HUES6 (cell line): Measurements from ENCODE around the gene RIC1.
"Not testable (repeated sequence)": the region's sequence is repeated elsewhere in the genome, so short reads cannot be mapped to it uniquely, and the experiment has no call there.

Experiments
- H3K27ac ChIP-seq: 2 replicates; pipeline ENCODE4 v1.7.0; 2013; ENCODE audit warnings: low read depth, mild to moderate bottlenecking, low read length, inconsistent platforms
- H3K27me3 ChIP-seq: 2 replicates; pipeline ENCODE4 v1.6.1; 2013; ENCODE audit warnings: low read length; ENCODE audit not compliant: control insufficient read depth, insufficient read depth
- H3K36me3 ChIP-seq: 2 replicates; pipeline ENCODE4 v1.6.1; 2013; ENCODE audit warnings: low read length; ENCODE audit not compliant: control insufficient read depth, insufficient read depth
- H3K4me1 ChIP-seq: 2 replicates; pipeline ENCODE4 v1.6.1; 2013; ENCODE audit warnings: low read length; ENCODE audit not compliant: control insufficient read depth, insufficient read depth
- H3K4me3 ChIP-seq: 2 replicates; pipeline ENCODE4 v1.5.1; 2013; ENCODE audit warnings: low read depth, low read length
- H3K9ac ChIP-seq: one replicate; pipeline ENCODE4 v1.6.1; 2013; ENCODE audit warnings: mild to moderate bottlenecking, low read length
- H3K9me3 ChIP-seq: 2 replicates; pipeline ENCODE4 v1.6.1; 2013; ENCODE audit warnings: low read depth, low read length; ENCODE audit not compliant: control insufficient read depth, insufficient read depth

RIC1 gene

DNA sequence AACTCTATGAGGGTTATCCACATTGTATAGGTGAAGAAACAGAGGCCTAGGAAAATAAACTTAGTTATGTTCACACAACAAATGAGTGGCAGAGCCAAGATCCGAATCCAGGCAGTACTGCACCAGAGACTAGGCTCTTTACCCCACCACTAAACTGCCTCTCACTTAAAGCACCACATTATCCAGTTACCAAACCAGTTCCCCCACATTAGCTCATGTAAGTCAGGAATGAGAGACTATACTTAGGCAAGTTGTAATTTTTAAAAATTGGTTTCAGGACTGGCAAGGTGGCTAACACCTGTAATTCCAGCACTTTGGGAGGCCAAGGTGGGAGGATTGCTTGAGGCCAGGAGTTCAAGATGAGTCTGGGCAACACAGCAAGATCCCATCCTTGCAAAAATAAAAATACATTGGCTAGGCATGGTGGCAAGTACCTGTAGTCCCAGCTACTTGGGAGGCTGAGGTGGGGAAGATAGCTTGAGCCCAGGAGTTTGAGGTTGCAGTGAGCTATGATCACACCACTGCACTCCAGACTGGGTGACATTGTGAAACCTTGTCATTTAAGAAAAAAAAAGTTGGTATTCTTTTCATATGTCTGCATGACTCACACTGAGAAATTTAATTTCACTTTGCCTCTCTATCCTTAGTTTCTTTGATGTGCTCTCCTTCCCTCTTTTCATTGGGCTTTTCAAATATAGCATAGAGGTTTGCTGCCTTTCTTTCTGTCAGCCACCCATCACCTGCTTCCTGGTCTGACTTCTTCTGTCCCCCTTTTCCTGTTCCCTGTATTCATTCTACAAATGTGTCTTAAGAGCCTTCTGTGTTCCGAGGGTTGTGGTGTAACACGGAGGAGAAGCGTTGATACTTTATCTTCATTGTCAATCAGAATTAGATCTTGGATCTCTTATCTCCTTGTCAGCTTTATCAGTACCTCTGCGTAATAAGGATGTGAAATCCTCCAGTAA is 139.3 kb downstream of the RIC1 start:
- no peak overlapping the region for H3K27ac ChIP-seq
- no peaks in the 10 kb centered on the region for H3K27me3 ChIP-seq
- H3K9me3 ChIP-seq, result no peaks in the 10 kb centered on the region
- H3K4me1 ChIP-seq, result no peaks in the 10 kb centered on the region
- H3K36me3 ChIP-seq, result peaks cover 82% of the 10 kb centered on the region
- H3K9ac ChIP-seq, result no peak overlapping the region
- H3K4me3 ChIP-seq, result no peak overlapping the region

DNA sequence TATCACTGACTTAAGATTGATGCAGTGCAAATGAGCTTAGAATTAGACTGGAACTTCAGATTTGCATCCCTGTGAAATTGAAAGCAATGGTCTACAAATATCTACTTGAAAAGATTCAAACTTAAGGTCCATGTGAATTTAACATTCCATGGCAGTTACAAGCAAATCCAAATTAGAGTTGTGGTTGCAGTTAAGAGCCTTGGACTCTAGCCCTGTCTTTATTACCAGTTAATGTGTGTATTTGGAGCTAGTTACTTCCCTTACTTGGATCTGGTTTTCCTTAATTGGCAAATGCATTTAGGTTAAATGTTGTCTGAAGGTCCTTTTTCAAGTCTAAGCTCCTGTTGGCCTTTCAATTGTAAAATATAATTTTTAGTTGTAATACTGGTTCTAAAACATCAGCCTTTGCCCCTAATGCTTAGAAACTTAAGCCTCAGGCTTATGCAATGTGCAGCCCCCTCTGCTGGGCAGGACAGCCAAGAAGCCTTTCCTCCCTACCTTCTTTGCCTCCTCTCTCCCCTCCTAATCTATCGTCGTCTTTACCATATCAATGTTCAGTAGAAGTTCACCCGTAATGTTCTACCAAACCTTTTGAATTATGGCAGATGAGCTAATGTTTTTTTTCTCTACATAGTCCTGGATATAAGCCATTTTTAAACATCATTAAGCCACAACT is 144.6 kb downstream of the RIC1 start:
- Histone ChIP-seq H3K9ac (no peak overlapping the region), H3K4me3 (no peak overlapping the region), H3K36me3 (peaks cover 70% of the 10 kb centered on the region), H3K27me3 (no peaks in the 10 kb centered on the region), H3K9me3 (peaks cover 4% of the 10 kb centered on the region), H3K4me1 (no peaks in the 10 kb centered on the region), H3K27ac (no peak overlapping the region)

DNA sequence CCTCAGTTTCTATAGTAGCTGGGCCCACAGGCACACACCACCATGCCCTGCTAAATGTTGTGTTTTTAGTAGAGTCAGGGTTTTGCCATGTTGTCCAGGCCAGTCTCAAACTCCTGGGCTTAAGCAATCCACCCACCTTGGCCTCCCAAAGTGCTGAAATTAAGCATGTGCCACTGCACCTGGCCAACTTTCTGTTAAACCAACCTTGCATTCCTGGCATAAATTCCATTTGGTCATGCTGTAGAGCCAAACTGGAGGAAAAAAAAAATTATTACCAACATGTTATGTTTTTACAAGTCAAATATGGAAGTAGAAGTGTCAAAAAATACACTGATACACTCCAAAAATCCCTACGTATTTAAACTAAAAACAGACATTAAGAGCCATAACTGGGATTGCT is 149.9 kb downstream of the RIC1 start:
- peaks cover 39% of the 10 kb centered on the region for H3K9me3 ChIP-seq
- no peak overlapping the region for H3K27ac ChIP-seq
- no peak overlapping the region for H3K4me3 ChIP-seq
- peaks cover 1% of the 10 kb centered on the region; the same call in 1 of the 2 replicates for H3K4me1 ChIP-seq
- no peak overlapping the region for H3K9ac ChIP-seq
- peaks cover 56% of the 10 kb centered on the region for H3K36me3 ChIP-seq
- H3K27me3 ChIP-seq, result no peaks in the 10 kb centered on the region

DNA sequence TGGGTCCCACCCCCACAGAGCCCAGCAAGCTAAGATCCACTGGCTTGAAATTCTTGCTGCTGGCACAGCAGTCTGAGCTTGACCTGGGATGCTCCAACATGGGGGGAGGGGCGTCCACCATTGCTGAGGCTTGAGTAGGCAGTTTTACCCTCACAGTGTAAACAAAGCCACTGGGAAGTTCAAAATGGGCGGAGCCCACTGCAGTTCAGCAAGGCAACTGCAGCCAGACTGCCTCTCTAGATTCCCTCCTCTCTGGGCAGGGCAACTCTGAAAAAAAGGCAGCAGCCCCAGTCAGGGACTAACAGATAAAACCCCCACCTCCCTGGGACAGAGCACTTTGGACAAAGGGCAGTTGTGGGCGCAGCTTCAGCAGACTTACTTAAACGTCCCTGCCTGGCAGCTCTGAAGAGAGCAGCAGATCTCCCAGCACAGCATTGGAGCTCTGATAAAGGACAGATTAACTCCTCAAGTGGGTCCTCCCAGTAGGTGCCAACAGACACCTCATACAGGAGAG is 150.9 kb downstream of the RIC1 start:
- not testable (repeated sequence) for H3K4me3 ChIP-seq, H3K9ac ChIP-seq, H3K27me3 ChIP-seq, H3K27ac ChIP-seq
- H3K36me3 ChIP-seq, result peaks cover 48% of the 10 kb centered on the region
- H3K4me1 ChIP-seq, result peaks cover 11% of the 10 kb centered on the region
- H3K9me3 ChIP-seq, result peaks cover 39% of the 10 kb centered on the region

DNA sequence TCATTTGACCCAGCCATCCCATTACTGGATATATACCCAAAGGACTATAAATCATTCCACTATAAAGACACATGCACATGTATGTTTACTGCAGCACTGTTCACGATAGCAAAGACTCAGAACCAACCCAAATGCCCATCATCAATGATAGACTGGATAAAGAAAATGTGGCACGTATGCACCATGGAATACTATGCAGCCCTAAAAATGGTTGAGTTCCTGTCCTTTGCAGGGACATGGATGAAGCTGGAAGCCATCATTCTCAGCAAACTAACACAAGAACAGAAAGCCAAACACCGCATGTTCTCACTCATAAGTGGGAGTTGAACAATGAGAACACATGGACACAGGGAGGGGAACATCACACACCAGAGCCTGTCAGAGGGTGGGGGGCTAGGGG is 154.5 kb downstream of the RIC1 start:
- H3K9me3 ChIP-seq, result peaks cover 35% of the 10 kb centered on the region
- H3K27ac ChIP-seq, H3K9ac ChIP-seq, H3K4me3 ChIP-seq, H3K27me3 ChIP-seq: not testable (repeated sequence)
- H3K4me1 ChIP-seq, result peaks cover 13% of the 10 kb centered on the region
- H3K36me3 ChIP-seq, result peaks cover 38% of the 10 kb centered on the region

DNA sequence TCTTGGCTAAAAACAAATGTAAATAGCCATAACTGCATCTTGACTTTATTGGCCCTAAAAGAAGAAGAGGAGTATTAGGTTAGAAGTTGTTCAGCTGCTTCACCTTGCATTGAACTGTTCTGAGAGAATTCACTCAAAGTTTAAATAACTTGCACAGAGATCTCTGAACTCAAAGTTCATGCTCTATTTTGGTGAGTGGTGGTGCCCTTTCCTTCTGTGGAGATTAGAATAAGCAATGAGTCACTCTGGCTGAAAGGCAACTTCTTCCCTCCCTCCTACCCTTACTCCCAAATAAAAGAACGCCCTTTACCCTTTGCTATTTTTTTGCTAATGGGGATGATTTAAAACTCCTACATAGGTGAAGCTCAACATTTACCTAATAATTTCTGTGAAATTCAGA is 155.1 kb downstream of the RIC1 start:
- Histone ChIP-seq H3K9ac (no peak overlapping the region), H3K27me3 (no peaks in the 10 kb centered on the region), H3K36me3 (peaks cover 32% of the 10 kb centered on the region), H3K9me3 (peaks cover 30% of the 10 kb centered on the region), H3K4me1 (peaks cover 13% of the 10 kb centered on the region), H3K4me3 (no peak overlapping the region), H3K27ac (no peak overlapping the region)

DNA sequence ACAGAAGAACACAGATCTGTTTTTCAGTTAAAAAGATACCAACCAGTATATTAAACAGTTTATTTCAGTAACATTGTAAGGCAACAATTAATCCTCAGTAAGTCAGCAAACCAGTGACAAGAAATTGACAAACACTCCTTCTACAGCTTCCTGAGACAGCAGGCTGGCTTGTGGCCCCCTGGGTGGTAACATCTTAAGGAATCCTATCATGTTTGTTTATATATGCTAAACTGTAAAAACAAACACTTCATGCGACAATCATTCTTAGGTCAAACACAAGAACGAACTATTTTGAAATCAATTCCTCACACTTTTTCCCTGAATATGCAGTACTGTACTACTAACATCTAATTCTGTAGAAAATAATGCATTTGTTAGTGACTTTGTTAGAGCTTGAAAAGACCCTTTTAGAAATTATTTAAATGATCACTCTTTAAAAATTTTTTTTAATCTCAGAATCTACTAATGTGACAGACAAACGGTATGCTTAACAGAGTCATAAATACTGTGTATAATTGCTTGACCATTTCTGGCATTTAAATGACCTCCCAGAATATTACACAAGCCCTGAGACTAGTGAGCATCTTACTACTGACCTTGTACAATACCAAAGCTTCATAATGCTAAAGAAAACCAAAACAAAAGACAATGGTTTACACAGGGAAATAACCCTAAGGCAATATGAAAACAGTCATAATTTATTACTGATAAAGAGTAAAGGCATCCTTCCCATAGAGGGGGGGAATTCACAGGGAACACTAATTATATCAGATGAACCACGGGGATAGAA is 155.8 kb downstream of the RIC1 start:
- H3K4me1 ChIP-seq, result peaks cover 13% of the 10 kb centered on the region
- H3K27ac ChIP-seq, result no peak overlapping the region
- peaks cover 25% of the 10 kb centered on the region for H3K36me3 ChIP-seq
- peaks cover 22% of the 10 kb centered on the region for H3K9me3 ChIP-seq
- H3K4me3 ChIP-seq, result no peak overlapping the region
- no peaks in the 10 kb centered on the region for H3K27me3 ChIP-seq
- no peak overlapping the region for H3K9ac ChIP-seq

DNA sequence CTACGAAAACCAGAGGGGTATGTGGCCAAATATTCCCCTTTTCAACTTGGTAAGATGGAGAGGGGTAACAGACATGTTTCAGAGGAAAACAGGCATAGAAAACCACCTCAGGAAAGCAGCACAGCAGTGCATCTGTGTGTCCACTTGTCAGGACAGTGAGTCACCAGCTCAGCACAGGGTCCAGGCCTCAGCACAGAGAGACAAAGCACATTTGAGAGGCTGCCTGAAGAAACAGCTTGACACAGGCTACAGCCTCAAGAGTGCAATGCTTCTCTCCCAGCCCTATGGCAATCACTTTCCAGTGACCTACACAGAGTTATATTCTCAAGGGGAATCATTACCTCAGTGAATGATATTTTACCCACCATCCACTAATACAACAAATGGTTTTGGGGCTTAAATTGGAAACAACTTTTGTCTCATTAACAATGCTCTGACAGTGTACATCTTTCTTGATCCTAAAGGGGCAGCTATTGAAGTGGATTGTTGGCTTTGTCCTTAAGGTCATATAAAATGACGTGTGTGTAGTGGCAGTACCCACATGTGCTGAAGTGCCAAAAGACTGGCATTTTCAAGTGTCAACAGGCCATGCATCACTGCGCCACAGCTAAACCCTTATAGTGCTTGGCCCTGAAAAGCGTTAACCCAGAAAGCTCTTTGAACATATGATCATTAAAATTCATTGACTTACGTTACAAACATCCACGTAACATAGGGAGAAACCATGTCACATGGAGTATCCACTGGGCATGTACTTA is 157.6 kb downstream of the RIC1 start:
- peaks cover 17% of the 10 kb centered on the region for H3K36me3 ChIP-seq
- no peak overlapping the region for H3K4me3 ChIP-seq
- peaks cover 13% of the 10 kb centered on the region for H3K4me1 ChIP-seq
- no peak overlapping the region for H3K27ac ChIP-seq
- H3K27me3 ChIP-seq, result no peaks in the 10 kb centered on the region
- no peak overlapping the region for H3K9ac ChIP-seq
- H3K9me3 ChIP-seq, result peaks cover 13% of the 10 kb centered on the region

DNA sequence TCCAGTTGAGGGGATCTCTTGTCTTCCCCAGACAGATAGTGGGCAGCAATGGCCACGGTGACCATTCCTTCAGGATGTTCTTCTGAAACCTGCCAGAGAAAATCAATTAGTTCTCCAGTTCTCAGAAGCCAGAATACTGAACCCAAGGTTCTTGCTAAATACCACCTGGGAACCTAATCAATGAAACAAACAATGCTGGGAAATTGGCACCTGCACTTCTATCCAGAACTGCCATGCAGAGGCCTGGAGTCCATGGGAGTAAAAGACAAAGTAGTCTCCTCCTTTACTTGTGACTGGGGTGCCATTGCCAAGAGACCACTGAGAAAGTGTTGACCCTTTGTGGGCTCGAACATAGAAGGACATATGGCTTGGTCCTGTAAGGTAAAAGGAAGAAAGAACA is 158.3 kb downstream of the RIC1 start:
- Histone ChIP-seq H3K9ac (no peak overlapping the region), H3K27me3 (no peaks in the 10 kb centered on the region), H3K27ac (no peak overlapping the region), H3K4me3 (no peak overlapping the region), H3K36me3 (peaks cover 16% of the 10 kb centered on the region), H3K9me3 (peaks cover 10% of the 10 kb centered on the region), H3K4me1 (peaks cover 13% of the 10 kb centered on the region)

DNA sequence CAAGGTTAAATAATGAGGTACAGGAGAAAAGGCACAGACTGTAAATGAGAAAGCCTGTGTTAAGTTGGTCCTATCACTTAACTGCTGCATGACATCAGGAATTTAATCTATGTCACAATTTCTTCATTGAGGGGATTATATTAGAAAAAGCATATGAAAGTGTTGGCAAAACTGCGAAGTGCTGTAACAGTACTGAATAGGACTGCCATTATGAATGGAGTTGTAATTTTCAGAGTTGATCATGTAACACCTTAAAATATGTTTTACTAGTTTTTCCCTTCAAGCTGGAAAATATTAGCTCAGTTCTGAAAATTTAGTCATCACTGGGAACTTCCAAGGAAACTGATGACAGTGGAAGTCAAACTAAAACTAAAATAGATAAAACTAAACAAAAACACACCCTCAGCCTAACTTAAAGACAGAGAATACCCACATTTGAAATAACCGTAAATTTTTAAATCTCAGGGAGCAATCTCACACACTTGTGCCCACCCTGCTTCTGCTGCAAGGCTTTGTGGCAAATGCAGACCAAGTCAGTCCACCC is 158.9 kb downstream of the RIC1 start:
- H3K4me3 ChIP-seq, result no peak overlapping the region
- H3K27me3 ChIP-seq, result no peaks in the 10 kb centered on the region
- H3K9me3 ChIP-seq, result peaks cover 5% of the 10 kb centered on the region; the same call in 1 of the 2 replicates
- peaks cover 13% of the 10 kb centered on the region for H3K4me1 ChIP-seq
- H3K27ac ChIP-seq, result no peak overlapping the region
- peaks cover 16% of the 10 kb centered on the region for H3K36me3 ChIP-seq
- no peak overlapping the region for H3K9ac ChIP-seq
